Epithelial cell of proximal tubule (primary cell): ENCODE measurements around the gene GJD3. TPM values are rescaled to one million over a fixed set of nuclear protein-coding genes. Genes with fewer than 3 reads are reported as not detected.

Experiments used
- DNase-seq: peaks from one replicate; pipeline ENCODE4 v3.0.0-alpha.2; 2011; ENCODE audit warnings: low read depth
- H3K4me3 ChIP-seq: 2 replicates; pipeline ENCODE4 v1.5.1; 2011; ENCODE audit warnings: low read depth, mild to moderate bottlenecking, low read length
- total RNA-seq: library from RNA; depleted of rRNA; stranded (reverse); fragments of >200 nt; gene quantifications from 2 replicates; pipeline ENCODE4 v1.2.3, GENCODE V29; 2015
- TF ChIP-seq, protein P1 (sequence below): conservative IDR thresholded peaks from 2 replicates; pipeline ENCODE4 v1.5.1; 2012; ENCODE audit warnings: low read depth, mild to moderate bottlenecking, low read length

Gene GJD3
- total RNA-seq, 1 donor from 2014 or later: not detected

DNA sequence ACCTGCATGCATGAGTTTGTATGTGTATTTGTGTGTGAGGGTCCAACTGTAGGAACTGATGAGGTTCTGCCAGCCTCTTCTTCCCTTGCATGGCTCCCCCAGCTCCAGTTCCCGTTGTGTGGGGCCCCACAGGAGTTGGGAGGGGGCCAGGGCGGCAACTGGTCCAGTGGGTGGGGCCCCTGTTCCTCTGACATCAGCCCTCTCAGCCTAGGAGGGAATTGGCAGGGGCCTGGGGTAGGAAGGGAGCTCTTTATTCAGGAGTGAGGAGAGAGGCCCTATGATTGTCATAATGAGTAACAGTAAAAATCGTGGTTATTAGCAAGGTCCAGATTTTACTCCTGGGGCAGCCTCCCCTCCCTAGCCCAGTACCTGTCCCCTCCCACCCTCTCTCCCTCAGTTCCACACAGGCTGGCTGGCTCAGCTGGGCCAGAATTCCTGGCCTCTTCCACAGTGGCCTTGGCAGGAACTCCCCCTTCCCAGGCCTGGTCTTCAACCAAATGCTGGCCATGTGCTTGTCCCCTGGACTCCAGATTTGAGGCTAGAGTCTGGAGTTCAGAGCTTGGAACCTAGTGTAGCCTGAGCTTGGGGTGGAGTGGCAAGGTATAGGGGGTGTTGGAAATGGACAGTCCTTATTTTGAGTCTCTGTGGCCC lies 36.7 kb downstream of the GJD3 start:
- TF ChIP-seq, protein P1, sequence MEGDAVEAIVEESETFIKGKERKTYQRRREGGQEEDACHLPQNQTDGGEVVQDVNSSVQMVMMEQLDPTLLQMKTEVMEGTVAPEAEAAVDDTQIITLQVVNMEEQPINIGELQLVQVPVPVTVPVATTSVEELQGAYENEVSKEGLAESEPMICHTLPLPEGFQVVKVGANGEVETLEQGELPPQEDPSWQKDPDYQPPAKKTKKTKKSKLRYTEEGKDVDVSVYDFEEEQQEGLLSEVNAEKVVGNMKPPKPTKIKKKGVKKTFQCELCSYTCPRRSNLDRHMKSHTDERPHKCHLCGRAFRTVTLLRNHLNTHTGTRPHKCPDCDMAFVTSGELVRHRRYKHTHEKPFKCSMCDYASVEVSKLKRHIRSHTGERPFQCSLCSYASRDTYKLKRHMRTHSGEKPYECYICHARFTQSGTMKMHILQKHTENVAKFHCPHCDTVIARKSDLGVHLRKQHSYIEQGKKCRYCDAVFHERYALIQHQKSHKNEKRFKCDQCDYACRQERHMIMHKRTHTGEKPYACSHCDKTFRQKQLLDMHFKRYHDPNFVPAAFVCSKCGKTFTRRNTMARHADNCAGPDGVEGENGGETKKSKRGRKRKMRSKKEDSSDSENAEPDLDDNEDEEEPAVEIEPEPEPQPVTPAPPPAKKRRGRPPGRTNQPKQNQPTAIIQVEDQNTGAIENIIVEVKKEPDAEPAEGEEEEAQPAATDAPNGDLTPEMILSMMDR: no peak
- DNase-seq: no peak
- no peak overlapping the region for H3K4me3 ChIP-seq

DNA sequence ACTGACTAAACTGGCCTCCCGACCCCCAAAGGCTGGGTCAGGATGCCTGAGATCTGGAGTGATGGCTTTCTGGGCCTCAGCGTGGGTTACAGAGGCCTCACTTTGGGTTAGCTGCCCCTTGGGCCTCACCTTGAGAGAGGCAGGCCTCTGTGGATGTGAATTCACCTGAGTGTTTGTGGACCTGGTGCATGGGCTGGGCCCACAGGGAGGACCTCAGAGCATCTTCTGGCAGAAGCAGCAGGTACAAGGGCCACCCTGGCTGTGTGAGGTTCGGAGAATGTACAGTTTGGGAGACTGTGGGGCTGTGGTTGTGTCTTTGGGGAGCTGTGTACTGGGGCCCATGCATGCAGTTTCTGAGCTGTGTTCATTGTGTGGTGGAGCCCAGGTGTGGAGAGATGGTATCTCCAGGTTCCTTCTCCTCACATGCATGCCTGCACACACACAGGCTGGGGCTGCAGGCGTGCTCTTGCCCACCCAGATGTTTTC lies 37.2 kb downstream of the GJD3 start:
- TF ChIP-seq, protein P1: no peak
- DNase-seq: no peak
- H3K4me3 ChIP-seq: no peak overlapping the region

DNA sequence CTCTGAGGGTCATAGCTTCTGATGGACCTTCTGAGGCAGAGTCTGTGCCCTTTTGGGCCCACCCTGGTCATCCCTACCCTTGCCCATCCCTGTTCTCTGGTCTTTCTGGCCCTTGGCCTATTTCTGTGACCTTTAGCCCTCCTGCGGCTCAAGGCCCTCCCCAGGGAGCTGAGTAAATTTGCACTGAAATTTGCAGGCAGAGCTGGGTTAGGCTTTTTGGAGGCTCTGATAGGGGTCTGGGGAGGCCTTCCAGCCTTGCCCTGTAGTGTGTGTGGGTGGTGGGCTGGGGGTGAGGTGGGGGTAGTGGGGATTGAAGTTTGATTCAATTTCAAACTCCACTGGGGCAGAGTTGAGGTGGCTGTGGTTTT lies 37.7 kb downstream of the GJD3 start:
- no peak for DNase-seq
- TF ChIP-seq, protein P1: no peak
- no peak overlapping the region for H3K4me3 ChIP-seq

DNA sequence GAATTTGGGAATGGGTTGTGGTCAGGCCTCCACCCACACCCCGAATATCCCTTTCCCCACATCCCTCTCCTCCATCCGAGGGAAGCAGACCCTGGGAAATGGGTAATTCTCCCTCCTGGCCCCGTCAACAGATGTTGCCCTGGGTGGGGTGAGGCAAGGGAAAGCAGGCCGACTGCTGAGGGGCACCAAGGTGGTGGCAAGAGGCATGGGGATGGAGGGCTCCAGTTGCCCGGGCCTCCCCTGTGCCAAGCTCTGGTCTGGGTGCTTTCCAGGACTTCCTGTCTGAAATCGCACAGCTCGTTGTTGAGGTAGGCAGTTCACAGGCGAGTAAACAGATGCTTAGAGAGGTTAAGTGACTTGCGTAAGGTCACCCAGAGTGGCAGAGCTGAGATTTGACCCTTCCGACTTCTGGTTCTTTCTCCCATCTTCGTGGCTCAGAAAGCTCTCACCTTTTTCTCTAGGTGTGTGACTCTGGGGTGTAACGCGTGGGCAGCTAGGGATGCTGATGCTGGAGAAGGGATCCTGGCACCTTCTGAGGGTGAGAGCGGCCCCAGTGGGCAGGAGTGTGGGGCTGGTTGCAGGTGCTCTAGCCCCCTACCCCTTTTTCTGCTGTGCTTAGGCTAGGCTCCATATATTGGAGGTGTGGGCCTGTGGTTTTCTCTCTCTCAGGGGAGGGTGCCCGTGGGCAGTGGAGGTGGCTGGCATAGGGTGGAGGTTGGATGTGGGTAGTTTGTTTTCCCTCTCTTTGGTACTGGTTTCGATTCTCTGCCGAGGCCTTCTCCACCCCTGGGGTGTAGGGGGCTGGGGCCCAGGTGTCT lies 38.3 kb downstream of the GJD3 start:
- TF ChIP-seq, protein P1: no peak
- DNase-seq: no peak
- no peak overlapping the region for H3K4me3 ChIP-seq

DNA sequence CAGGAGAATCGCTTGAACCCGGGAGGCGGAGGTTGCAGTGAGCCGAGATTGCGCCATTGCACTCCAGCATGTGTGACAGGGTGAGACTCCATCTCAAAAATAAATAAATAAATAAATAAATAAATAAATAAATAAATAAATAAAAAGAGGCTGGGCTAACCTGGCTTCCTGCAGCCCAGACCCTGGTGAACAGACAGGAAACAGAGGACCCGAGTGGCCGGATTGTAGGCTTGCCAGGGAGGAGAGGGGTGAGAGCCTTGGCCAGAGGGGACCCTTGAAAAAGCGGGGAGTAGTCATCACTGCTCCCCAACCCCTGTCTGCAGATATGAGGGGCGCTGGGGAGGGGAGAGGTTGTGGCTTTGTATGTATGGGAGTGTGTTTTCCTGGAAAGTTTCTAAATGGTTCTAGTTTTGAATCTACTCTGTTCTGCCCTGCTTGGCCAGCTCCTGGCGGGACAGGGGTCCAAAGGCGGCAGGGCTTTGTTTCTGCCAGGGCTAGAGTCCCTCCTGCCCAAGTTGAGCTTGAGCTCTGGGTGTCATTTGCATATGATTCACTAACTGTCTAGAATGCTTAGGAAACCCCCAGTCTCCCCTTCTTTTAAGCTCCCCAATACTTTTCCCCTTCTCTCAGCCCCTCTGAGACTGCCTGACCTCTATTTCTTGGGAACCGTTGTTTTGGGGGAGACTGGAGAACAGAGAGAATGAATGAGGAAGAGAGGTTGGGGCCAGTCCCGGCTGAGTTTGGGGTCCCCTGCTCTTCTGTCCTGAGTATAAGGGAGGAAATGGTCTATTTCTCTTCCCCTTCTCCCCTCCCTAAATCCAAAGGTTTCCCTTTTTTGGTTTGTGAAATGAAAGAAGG lies 39.2 kb downstream of the GJD3 start:
- H3K4me3 ChIP-seq: no peak overlapping the region
- DNase-seq: no peak
- TF ChIP-seq, protein P1: no peak

DNA sequence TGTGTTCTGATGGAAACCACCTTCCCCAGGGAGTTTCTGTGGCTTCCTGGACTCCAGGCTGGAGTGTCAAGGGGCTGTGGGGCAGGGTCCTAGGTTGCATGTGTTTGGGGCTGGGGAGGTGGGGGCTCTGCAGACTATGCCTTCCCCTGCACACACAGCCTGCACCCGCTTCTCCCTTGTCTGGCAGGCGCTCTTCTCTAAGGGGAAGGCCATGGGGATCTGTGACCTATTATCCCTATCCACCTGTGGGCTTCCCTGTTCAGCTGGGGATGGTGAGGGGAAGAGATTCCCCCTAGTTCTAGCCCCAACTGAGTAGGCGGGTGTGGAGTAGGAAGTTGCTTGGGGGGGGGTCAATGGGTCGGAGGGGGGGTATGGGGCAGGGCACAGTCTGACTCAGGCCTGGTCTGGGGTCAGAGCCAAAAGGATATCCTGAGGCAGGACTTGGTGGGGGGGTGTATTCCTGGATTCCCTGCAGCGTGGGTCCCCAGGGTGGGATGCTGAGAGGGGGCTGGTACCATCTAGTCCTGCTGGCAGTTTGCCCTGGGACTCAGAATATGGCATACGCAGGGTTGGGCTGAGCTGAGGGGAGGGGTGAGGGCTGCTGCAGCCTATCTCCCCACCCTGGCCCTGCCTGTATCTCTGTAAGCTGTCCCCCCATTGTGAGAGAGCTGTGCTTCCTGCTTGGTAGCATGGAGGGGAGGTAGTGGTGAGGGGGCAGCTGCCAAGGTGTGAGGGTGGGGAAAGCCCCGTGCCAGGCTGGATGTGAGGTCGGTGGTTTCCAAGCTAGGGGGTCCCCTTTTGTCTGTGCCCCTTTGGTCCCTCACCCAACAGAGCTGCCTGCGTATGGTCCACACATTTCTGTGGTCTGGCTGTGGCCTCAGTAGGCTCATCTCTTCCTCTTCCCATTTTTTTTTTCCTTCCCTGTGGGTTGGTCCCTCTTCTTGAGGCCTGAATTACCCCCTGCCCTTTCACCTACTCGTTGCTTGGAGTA lies 40.9 kb downstream of the GJD3 start:
- TF ChIP-seq, protein P1: no peak
- no peak for DNase-seq
- no peak overlapping the region for H3K4me3 ChIP-seq
